Measurements from ENCODE around the gene FTSJ1. TPM values are rescaled to one million over a fixed set of nuclear protein-coding genes. Genes with fewer than 3 reads are reported as not detected.

FTSJ1 gene
- 68.3 to 77.6 TPM (median 74.2 TPM) in 5 replicates for total RNA-seq (2022; extraction: Qiagen RNA extraction; ENCODE audit: low read depth)

DNA sequence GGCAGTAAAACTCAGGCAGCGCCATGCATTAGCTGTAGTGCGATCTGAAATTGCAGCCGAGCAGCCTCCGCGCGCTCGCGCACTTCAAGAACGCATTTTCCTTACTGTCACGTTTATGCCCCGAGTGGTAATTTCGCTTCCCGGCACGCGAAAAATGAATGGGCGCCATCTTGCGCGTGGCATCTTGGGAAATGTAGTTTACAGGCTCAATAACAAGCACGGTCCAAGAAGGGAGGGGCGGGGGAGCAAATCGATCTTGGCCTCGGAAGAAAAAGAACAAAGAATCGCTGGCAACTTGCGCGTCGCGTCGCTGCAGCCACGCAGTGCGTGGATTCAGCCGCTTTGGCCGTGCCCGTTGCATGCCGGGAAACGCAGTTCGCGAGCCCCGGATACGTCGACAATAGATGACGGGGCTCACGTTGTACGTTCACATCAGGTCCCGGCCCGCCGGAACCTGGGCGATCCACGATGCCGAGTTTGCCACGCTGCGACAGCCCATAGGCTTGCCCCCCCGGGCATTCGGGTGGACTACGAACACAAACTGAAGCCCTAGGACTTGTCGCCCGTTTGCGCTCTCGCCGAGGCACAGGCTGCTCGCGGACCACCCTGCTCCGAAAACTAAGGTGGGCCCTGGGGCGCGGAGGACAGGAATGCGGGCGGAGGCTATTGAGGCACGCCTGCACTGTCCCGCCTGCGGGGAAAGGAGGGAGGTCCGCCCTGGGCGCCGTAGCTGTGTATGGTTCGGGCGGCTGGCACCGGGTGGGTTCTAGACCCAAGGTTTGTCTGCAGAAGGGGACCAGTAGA is at the start of gene FTSJ1:
Gene FTSJ1, plus strand, starts transcription at position 426 of the 804 bp plus-strand sequence. CDS start 1,849 bp downstream, outside the sequence.

DNA sequence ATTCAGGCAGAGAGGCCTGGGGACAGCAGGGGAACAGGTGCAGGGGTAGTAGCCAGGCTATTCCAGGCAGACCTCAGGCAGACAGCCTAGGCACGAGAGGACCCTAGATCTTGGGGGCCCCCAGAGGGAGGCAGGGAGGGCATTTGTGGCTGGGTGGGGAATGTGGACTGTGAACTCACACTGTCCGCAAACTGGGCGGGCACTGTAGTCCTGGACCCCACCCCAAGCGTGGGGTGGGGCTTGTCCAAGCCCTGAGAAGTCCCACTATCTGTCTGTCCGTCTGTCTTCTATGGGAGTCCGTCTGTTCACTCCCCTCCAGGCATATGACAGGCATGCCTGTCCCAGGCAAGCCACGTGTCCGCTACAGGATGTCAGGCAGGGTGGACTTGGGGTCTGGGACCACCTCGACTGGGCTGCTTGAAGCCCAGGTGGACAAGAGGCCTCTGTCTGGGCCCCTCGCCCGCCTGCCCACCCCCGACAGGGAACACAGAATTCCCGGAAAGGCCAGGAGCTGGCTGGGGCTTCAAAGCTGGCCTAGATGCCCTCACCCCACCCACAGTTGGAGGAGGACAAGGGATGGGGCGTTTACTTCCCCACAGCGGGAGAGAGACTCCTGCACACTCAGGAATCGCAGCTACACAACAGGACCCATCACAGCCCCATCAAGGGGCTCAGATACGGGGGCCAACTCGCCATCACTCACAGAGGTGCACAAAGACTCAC is 5.7 kb upstream of the FTSJ1 start, which contains the start of gene SLC38A5:
Gene SLC38A5, minus strand, starts transcription at position 151 of the 723 bp plus-strand sequence. CDS start 2,336 bp downstream, outside the sequence.

GRCh38 chrX:48508400-48509244 is 32.6 kb downstream of the FTSJ1 start, which contains the start of gene PORCN:
TSS of gene PORCN (plus strand) at chrX:48508992. CDS start at chrX:48509821, 829 bp downstream.

GRCh38 chrX:48521353-48522243 is 45.6 kb downstream of the FTSJ1 start, which contains the start of gene EBP:
TSS of gene EBP (plus strand) at chrX:48521808. CDS start at chrX:48523772, 1,964 bp downstream.

Other genes with a start within 250 kb of the FTSJ1 start
- gene SSX1, start 220.8 kb upstream of the FTSJ1 start, total RNA-seq (2022; extraction: Qiagen RNA extraction; ENCODE audit: low read depth): not detected in 5 replicates
- not detected in 5 replicates for gene SSX3, start 119.5 kb upstream of the FTSJ1 start, total RNA-seq (2022; extraction: Qiagen RNA extraction; ENCODE audit: low read depth)
- not detected in 5 replicates for gene SSX4, start 92.7 kb upstream of the FTSJ1 start, total RNA-seq (2022; extraction: Qiagen RNA extraction; ENCODE audit: low read depth)
- not detected in 5 replicates for gene SSX4B, start 64.2 kb upstream of the FTSJ1 start, total RNA-seq (2022; extraction: Qiagen RNA extraction; ENCODE audit: low read depth)
- 0.12 to 0.26 TPM (median 0.19 TPM) in 4 of 5 replicates, not detected in the other for gene SLC38A5, start 5.9 kb upstream of the FTSJ1 start, total RNA-seq (2022; extraction: Qiagen RNA extraction; ENCODE audit: low read depth)
- 17.0 to 19.5 TPM (median 17.9 TPM) in 5 replicates for gene PORCN, start 32.8 kb downstream of the FTSJ1 start, total RNA-seq (2022; extraction: Qiagen RNA extraction; ENCODE audit: low read depth)
- 125 to 160 TPM (median 145 TPM) in 5 replicates for gene EBP, start 45.6 kb downstream of the FTSJ1 start, total RNA-seq (2022; extraction: Qiagen RNA extraction; ENCODE audit: low read depth)
- 10.0 to 11.4 TPM (median 11.0 TPM) in 5 replicates for gene TBC1D25, start 63.5 kb downstream of the FTSJ1 start, total RNA-seq (2022; extraction: Qiagen RNA extraction; ENCODE audit: low read depth)
- 331 to 470 TPM (median 392 TPM) in 5 replicates for gene RBM3, start 98.3 kb downstream of the FTSJ1 start, total RNA-seq (2022; extraction: Qiagen RNA extraction; ENCODE audit: low read depth)
- 59.3 to 82.9 TPM (median 81.7 TPM) in 5 replicates for gene WDR13, start 121.3 kb downstream of the FTSJ1 start, total RNA-seq (2022; extraction: Qiagen RNA extraction; ENCODE audit: low read depth)
- 0.15 to 0.34 TPM (median 0.19 TPM) in 5 replicates for gene WAS, start 207.6 kb downstream of the FTSJ1 start, total RNA-seq (2022; extraction: Qiagen RNA extraction; ENCODE audit: low read depth)
- gene SUV39H1, start 220.5 kb downstream of the FTSJ1 start, total RNA-seq (2022; extraction: Qiagen RNA extraction; ENCODE audit: low read depth): 18.8 to 23.2 TPM (median 21.9 TPM) in 5 replicates